ENCODE data around the gene PRDX5. TPM values are rescaled to one million over a fixed set of nuclear protein-coding genes. Genes with fewer than 3 reads are reported as not detected.

PRDX5 gene
- total RNA-seq, 2 donors from 2014 or later, result 235 to 289 TPM

GRCh38 chr11:64285885-64286800 is 31.8 kb upstream of the PRDX5 start:
- Histone ChIP-seq H3K4me3 (ENCODE audit: low read length) (peak overlapping the region; percentile 84), H3K27ac (ENCODE audit: low read depth, low read length) (no peak overlapping the region), H3K36me3 (ENCODE audit: control insufficient read depth, insufficient read depth, low read length) (peaks cover 10% of the 10 kb centered on the region), H3K27me3 (ENCODE audit: control insufficient read depth, insufficient read depth, low read length, poor library complexity, severe bottlenecking) (peaks cover 19% of the 10 kb centered on the region), H3K9ac (ENCODE audit: extremely low read depth, low read length, poor library complexity, severe bottlenecking) (peak overlapping the region; percentile 15), H3K4me1 (ENCODE audit: control insufficient read depth, insufficient read depth, low read length) (no peaks in the 10 kb centered on the region), H3K9me3 (ENCODE audit: control insufficient read depth, low read length) (no peaks in the 10 kb centered on the region)
- Mint-ChIP-seq H3K9me3 (no peaks in the 10 kb centered on the region), H3K4me1 (peaks cover 6% of the 10 kb centered on the region), H3K4me3 (peak overlapping the region; percentile 69), H3K36me3 (ENCODE audit: low read depth) (peaks cover 18% of the 10 kb centered on the region), H3K27ac (no peak overlapping the region), H3K27me3 (ENCODE audit: insufficient read depth) (peaks cover 26% of the 10 kb centered on the region)
- TF ChIP-seq CTCF (conservative IDR thresholded peaks at IDR 0.05), result no peak
- no peak for DNase-seq
- WGBS, 2 experiments (ENCODE audit: insufficient coverage in 1 of 2, insufficient read length in 1 of 2), result 34 to 75% methylated on average over 15 to 37 of the region's 40 CpGs

DNA sequence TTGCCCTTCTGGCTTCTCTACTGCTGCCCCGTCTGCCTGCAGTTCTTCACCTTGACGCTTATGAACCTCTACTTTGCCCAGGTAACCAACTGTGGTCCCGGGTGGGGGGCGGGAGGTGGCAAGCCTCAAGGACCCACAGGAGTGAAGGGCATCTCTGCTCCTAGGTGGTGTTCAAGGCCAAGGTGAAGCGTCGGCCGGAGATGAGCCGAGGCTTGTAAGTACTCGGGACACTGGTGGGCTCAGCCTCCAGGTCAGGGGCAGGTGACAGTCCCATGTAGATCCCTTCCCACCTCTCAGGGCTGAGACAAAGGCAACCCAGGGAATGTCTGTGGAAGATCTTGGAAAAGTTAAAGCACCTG is 31.1 kb upstream of the PRDX5 start:
- Histone ChIP-seq H3K9me3 (ENCODE audit: control insufficient read depth, low read length) (no peaks in the 10 kb centered on the region), H3K9ac (ENCODE audit: extremely low read depth, low read length, poor library complexity, severe bottlenecking) (no peak overlapping the region), H3K36me3 (ENCODE audit: control insufficient read depth, insufficient read depth, low read length) (peaks cover 10% of the 10 kb centered on the region), H3K4me1 (ENCODE audit: control insufficient read depth, insufficient read depth, low read length) (no peaks in the 10 kb centered on the region), H3K27ac (ENCODE audit: low read depth, low read length) (no peak overlapping the region), H3K27me3 (ENCODE audit: control insufficient read depth, insufficient read depth, low read length, poor library complexity, severe bottlenecking) (peaks cover 25% of the 10 kb centered on the region), H3K4me3 (ENCODE audit: low read length) (peak overlapping the region; percentile 84)
- Mint-ChIP-seq H3K4me1 (peaks cover 6% of the 10 kb centered on the region), H3K4me3 (peak overlapping the region; percentile 69), H3K9me3 (no peaks in the 10 kb centered on the region), H3K36me3 (ENCODE audit: low read depth) (peaks cover 12% of the 10 kb centered on the region), H3K27me3 (ENCODE audit: insufficient read depth) (peaks cover 29% of the 10 kb centered on the region), H3K27ac (no peak overlapping the region)
- no peak for DNase-seq
- 84 to 87% methylated on average over 4 to 9 of the region's 9 CpGs for WGBS, 2 experiments (ENCODE audit: insufficient coverage in 1 of 2, insufficient read length in 1 of 2)
- no peak for TF ChIP-seq CTCF (conservative IDR thresholded peaks at IDR 0.05)

GRCh38 chr11:64287676-64288352 is 30.1 kb upstream of the PRDX5 start:
- Mint-ChIP-seq H3K27ac (no peak overlapping the region), H3K4me3 (no peak overlapping the region), H3K4me1 (peaks cover 6% of the 10 kb centered on the region), H3K36me3 (ENCODE audit: low read depth) (peaks cover 8% of the 10 kb centered on the region), H3K27me3 (ENCODE audit: insufficient read depth) (peaks cover 35% of the 10 kb centered on the region), H3K9me3 (no peaks in the 10 kb centered on the region)
- H3K27ac ChIP-seq (ENCODE audit: low read depth, low read length), result no peak overlapping the region
- H3K4me3 ChIP-seq (ENCODE audit: low read length), result no peak overlapping the region
- H3K9ac ChIP-seq (ENCODE audit: extremely low read depth, low read length, poor library complexity, severe bottlenecking), result no peak overlapping the region
- H3K36me3 ChIP-seq (ENCODE audit: control insufficient read depth, insufficient read depth, low read length), result peaks cover 4% of the 10 kb centered on the region
- TF ChIP-seq CTCF (conservative IDR thresholded peaks at IDR 0.05), result no peak
- peaks cover 36% of the 10 kb centered on the region for H3K27me3 ChIP-seq (ENCODE audit: control insufficient read depth, insufficient read depth, low read length, poor library complexity, severe bottlenecking)
- H3K9me3 ChIP-seq (ENCODE audit: control insufficient read depth, low read length), result no peaks in the 10 kb centered on the region
- DNase-seq, result no peak
- H3K4me1 ChIP-seq (ENCODE audit: control insufficient read depth, insufficient read depth, low read length), result no peaks in the 10 kb centered on the region
- 92 to 95% methylated on average over 20 to 33 of the region's 33 CpGs for WGBS, 2 experiments (ENCODE audit: insufficient coverage in 1 of 2, insufficient read length in 1 of 2)
